ENCODE data around the gene KCNE4.

DNA sequence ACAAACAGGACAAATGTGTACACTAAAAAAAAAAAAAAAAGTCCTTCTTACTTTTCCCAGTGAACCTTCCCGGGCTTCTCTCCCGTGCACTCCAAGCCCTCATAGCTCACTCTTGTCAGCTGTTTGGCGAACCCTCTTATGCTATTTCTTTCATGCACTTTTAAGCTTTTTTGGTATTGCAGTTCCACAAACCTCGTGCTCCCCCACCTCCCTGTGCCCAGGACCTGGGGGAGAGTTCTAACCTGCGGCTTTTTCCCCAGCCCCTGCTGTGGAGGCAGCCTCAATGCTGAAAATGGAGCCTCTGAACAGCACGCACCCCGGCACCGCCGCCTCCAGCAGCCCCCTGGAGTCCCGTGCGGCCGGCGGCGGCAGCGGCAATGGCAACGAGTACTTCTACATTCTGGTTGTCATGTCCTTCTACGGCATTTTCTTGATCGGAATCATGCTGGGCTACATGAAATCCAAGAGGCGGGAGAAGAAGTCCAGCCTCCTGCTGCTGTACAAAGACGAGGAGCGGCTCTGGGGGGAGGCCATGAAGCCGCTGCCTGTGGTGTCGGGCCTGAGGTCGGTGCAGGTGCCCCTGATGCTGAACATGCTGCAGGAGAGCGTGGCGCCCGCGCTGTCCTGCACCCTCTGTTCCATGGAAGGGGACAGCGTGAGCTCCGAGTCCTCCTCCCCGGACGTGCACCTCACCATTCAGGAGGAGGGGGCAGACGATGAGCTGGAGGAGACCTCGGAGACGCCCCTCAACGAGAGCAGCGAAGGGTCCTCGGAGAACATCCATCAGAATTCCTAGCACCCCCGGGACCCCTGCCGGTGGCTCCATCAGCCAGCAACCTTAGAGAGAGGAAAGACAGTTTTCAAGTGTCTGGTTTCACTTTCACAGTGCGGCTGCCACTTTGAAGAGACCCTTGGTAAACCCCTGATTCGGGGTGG lies 826 bp downstream of the KCNE4 start:
- TF ChIP-seq TAF1 (IDR thresholded peaks at IDR 0.05; ENCODE audit: borderline replicate concordance, low read depth, low read length) (no peak), POLR2A (IDR thresholded peaks at IDR 0.05; ENCODE audit: low read depth, low read length) (no peak)

Measured in GM12892 (cell line).